Nephron (organoid): ENCODE results near the gene SCIN.
A peak's percentile ranks its signal among the peaks of the same experiment; 100 is the strongest.

Experiments
- H3K27ac Mint-ChIP-seq, 3 experiments: 2 replicates each; pipeline ENCODE4 v1.8.0; 2020; ENCODE audit warnings: mixed read lengths in 3 of 3, mild to moderate bottlenecking in 2 of 3, moderate library complexity in 1 of 3
- H3K27me3 Mint-ChIP-seq: 2 replicates; pipeline ENCODE4 v1.8.0; 2021; ENCODE audit warnings: low read depth, mild to moderate bottlenecking, moderate library complexity, mixed read lengths
- H3K36me3 Mint-ChIP-seq: 2 replicates; pipeline ENCODE4 v1.8.0; 2020; ENCODE audit warnings: low read depth, mixed read lengths
- H3K4me1 Mint-ChIP-seq: 2 replicates; pipeline ENCODE4 v1.8.0; 2020; ENCODE audit warnings: mixed read lengths
- H3K4me3 Mint-ChIP-seq, 3 experiments: 2 replicates each; pipeline ENCODE4 v1.8.0; 2020; ENCODE audit warnings: mild to moderate bottlenecking in 3 of 3, mixed read lengths in 3 of 3, moderate library complexity in 2 of 3
- H3K9me3 Mint-ChIP-seq: 2 replicates; pipeline ENCODE4 v1.8.0; 2020; ENCODE audit warnings: mixed read lengths
- CTCF ChIP-seq, 3 experiments: fragments of 200-600 bp; sonication (generic); IDR thresholded peaks; one replicate each; pipeline ENCODE4 v1.5.0; 2021; ENCODE audit warnings: antibody characterized with exemption in 3 of 3; ENCODE audit not compliant: unreplicated experiment in 3 of 3

Gene SCIN

DNA sequence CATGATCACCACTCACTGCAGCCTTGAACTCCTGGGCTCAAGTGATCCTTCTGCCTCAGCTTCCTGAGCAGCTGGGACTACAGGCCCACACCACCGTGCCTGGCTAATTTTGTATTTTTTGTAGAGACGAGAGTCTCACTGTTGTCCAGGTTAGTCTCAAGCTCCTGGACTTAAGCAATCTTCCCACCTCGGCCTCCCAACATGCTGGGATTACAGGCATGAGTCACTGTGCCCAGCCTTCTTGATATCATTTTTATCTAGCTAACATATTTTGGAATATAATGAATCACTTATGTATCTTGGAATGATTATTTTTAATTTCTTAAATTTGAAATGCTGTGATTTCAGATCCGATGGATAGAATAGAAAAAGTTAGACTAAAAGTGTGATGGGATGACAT lies 135.4 kb downstream of the SCIN start:
- no peak for TF ChIP-seq CTCF (IDR thresholded peaks at IDR 0.05; ENCODE audit: unreplicated experiment in 3 of 3)
- Mint-ChIP-seq H3K4me3 (no peak overlapping the region), H3K9me3 (peaks cover 15% of the 10 kb centered on the region), H3K4me1 (peaks cover 6% of the 10 kb centered on the region), H3K36me3 (peaks cover 6% of the 10 kb centered on the region), H3K27me3 (no peaks in the 10 kb centered on the region), H3K27ac (no peak overlapping the region)

- H3K4me3 Mint-ChIP-seq: no peak overlapping the region
- H3K4me1 Mint-ChIP-seq: peaks cover 6% of the 10 kb centered on the region
- H3K9me3 Mint-ChIP-seq: peaks cover 7% of the 10 kb centered on the region
- no peaks in the 10 kb centered on the region for H3K27me3 Mint-ChIP-seq
- peak overlapping the region in 1 of 3 experiments; percentile 24 for H3K27ac Mint-ChIP-seq
- no peak for TF ChIP-seq CTCF (IDR thresholded peaks at IDR 0.05; ENCODE audit: unreplicated experiment in 3 of 3)
- no peaks in the 10 kb centered on the region for H3K36me3 Mint-ChIP-seq
These were observed 136.5 kb downstream of the SCIN start for GRCh38 chr7:12706900-12707536.

- Mint-ChIP-seq H3K9me3 (no peaks in the 10 kb centered on the region), H3K27ac (no peak overlapping the region), H3K4me3 (no peak overlapping the region), H3K27me3 (no peaks in the 10 kb centered on the region), H3K4me1 (peaks cover 6% of the 10 kb centered on the region), H3K36me3 (no peaks in the 10 kb centered on the region)
- TF ChIP-seq CTCF (IDR thresholded peaks at IDR 0.05; ENCODE audit: unreplicated experiment in 3 of 3): no peak
These were observed 137.8 kb downstream of the SCIN start for GRCh38 chr7:12708314-12708713.
